PC-9 (cell line): ENCODE data around the gene ZCCHC13.

ENCODE experiments used
- CTCF ChIP-seq: fragments of 200-600 bp; sonication (generic); conservative IDR thresholded peaks from 2 replicates; pipeline ENCODE4 v1.6.1; 2017; ENCODE audit warnings: mixed run types, antibody characterized with exemption, mild to moderate bottlenecking, moderate library complexity
- EZH2 ChIP-seq: fragments of 200-600 bp; sonication (generic); IDR thresholded peaks from 2 replicates; pipeline ENCODE4 v1.8.0; 2017; ENCODE audit warnings: antibody characterized with exemption, low read depth

GRCh38 chrX:74291577-74291963 is 12.4 kb upstream of the ZCCHC13 start:
- no peak for TF ChIP-seq CTCF
- TF ChIP-seq EZH2: no peak
